ENCODE measurements around the gene CCSER2. TPM values are rescaled to one million over a fixed set of nuclear protein-coding genes. Genes with fewer than 3 reads are reported as not detected.
A peak's percentile ranks its signal among the peaks of the same experiment; 100 is the strongest.

CCSER2 gene
- total RNA-seq, 2 donors from 2014 or later: 29.8 to 38.8 TPM

DNA sequence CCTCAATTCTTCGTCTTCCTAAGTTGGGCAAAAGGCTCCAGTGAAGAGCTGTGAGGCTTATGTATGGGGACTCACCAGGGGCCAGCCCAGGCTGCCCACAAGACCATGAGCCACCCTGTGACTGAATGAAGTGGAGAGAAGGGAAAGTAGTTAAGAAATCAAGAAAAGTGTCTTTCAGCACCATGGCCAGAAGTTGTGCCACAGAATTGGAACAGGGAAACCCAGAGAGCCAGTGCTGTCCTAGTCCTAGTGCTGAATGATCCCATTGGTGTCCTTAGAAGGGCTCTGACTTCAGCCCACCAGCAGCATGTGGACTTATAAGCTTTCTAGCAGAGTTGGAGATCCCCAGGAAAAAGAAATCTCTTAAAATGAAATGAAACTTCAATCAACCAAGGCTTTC, 37.0 kb upstream of the CCSER2 start:
- Mint-ChIP-seq H3K9me3 (no peaks in the 10 kb centered on the region), H3K27me3 (ENCODE audit: insufficient read depth) (no peaks in the 10 kb centered on the region), H3K27ac (no peak overlapping the region), H3K36me3 (ENCODE audit: low read depth) (no peaks in the 10 kb centered on the region), H3K4me1 (peaks cover 25% of the 10 kb centered on the region), H3K4me3 (no peak overlapping the region)
- WGBS, 2 experiments (ENCODE audit: insufficient coverage in 1 of 2, insufficient read length in 1 of 2): 57 to 69% methylated on average over 1 of the region's 1 CpG
- no peak overlapping the region for H3K9ac ChIP-seq (ENCODE audit: extremely low read depth, low read length, poor library complexity, severe bottlenecking)
- no peaks in the 10 kb centered on the region for H3K9me3 ChIP-seq (ENCODE audit: control insufficient read depth, low read length)
- TF ChIP-seq, protein P1, sequence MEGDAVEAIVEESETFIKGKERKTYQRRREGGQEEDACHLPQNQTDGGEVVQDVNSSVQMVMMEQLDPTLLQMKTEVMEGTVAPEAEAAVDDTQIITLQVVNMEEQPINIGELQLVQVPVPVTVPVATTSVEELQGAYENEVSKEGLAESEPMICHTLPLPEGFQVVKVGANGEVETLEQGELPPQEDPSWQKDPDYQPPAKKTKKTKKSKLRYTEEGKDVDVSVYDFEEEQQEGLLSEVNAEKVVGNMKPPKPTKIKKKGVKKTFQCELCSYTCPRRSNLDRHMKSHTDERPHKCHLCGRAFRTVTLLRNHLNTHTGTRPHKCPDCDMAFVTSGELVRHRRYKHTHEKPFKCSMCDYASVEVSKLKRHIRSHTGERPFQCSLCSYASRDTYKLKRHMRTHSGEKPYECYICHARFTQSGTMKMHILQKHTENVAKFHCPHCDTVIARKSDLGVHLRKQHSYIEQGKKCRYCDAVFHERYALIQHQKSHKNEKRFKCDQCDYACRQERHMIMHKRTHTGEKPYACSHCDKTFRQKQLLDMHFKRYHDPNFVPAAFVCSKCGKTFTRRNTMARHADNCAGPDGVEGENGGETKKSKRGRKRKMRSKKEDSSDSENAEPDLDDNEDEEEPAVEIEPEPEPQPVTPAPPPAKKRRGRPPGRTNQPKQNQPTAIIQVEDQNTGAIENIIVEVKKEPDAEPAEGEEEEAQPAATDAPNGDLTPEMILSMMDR (conservative IDR thresholded peaks at IDR 0.05): no peak
- H3K4me1 ChIP-seq (ENCODE audit: control insufficient read depth, insufficient read depth, low read length): peaks cover 4% of the 10 kb centered on the region
- no peak overlapping the region for H3K27ac ChIP-seq (ENCODE audit: low read depth, low read length)
- H3K36me3 ChIP-seq (ENCODE audit: control insufficient read depth, insufficient read depth, low read length): no peaks in the 10 kb centered on the region
- H3K27me3 ChIP-seq (ENCODE audit: control insufficient read depth, insufficient read depth, low read length, poor library complexity, severe bottlenecking): no peaks in the 10 kb centered on the region
- peak; percentile 85 for DNase-seq
- no peak overlapping the region for H3K4me3 ChIP-seq (ENCODE audit: low read length)

DNA sequence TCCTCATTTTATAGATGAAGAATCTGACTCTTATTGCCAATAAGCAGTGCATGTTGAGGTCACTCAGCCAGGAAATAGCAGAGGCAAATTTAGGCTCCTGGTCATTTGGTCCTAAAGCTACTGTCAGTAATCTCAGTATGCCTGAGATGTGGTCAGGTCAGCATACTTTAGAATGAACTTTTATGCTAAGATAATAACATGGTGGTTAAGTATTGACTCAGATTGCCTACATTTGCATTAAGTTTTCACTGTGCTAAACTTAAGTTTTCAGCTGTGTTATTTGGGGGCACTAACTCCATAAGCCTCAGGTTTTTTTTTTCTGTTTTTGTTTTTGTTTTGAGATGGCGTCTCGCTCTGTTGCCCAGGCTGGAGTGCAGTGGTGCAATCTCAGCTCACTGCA, 35.9 kb upstream of the CCSER2 start:
- H3K36me3 ChIP-seq (ENCODE audit: control insufficient read depth, insufficient read depth, low read length): no peaks in the 10 kb centered on the region
- Mint-ChIP-seq H3K27ac (no peak overlapping the region), H3K9me3 (no peaks in the 10 kb centered on the region), H3K4me3 (no peak overlapping the region), H3K4me1 (peaks cover 29% of the 10 kb centered on the region), H3K36me3 (ENCODE audit: low read depth) (no peaks in the 10 kb centered on the region), H3K27me3 (ENCODE audit: insufficient read depth) (no peaks in the 10 kb centered on the region)
- WGBS, 2 experiments (ENCODE audit: insufficient coverage in 1 of 2, insufficient read length in 1 of 2): 100% methylated on average over 2 of the region's 2 CpGs; no CpG with 5 or more reads in 1 of the 2 experiments
- no peak overlapping the region for H3K27ac ChIP-seq (ENCODE audit: low read depth, low read length)
- no peak overlapping the region for H3K4me3 ChIP-seq (ENCODE audit: low read length)
- H3K4me1 ChIP-seq (ENCODE audit: control insufficient read depth, insufficient read depth, low read length): peaks cover 8% of the 10 kb centered on the region
- no peak overlapping the region for H3K9ac ChIP-seq (ENCODE audit: extremely low read depth, low read length, poor library complexity, severe bottlenecking)
- H3K9me3 ChIP-seq (ENCODE audit: control insufficient read depth, low read length): no peaks in the 10 kb centered on the region
- DNase-seq: no peak
- TF ChIP-seq, protein P1 (conservative IDR thresholded peaks at IDR 0.05): no peak
- no peaks in the 10 kb centered on the region for H3K27me3 ChIP-seq (ENCODE audit: control insufficient read depth, insufficient read depth, low read length, poor library complexity, severe bottlenecking)

DNA sequence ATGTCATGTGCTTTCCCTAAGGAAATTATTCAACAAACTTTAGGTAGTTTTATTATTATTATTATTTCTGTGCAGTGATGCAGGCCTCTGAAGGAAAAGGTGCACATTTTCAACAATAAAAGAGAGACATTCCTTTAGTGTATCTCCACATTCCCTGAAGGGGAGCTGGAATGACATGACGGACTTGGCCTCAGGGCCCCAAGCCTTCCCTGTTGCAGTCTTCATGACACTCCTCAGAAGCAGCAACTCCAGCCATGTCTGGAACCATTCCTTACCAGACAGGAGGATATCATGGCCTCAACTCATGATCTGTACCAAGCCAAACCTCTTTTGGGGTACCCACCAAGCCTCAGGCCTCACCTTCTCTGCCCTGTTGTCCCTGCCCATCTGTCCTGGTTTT, 35.2 kb upstream of the CCSER2 start:
- no peaks in the 10 kb centered on the region for H3K27me3 Mint-ChIP-seq (ENCODE audit: insufficient read depth)
- H3K27ac Mint-ChIP-seq: no peak overlapping the region
- H3K9me3 Mint-ChIP-seq: no peaks in the 10 kb centered on the region
- TF ChIP-seq, protein P1 (conservative IDR thresholded peaks at IDR 0.05): no peak
- H3K36me3 Mint-ChIP-seq (ENCODE audit: low read depth): no peaks in the 10 kb centered on the region
- H3K4me1 Mint-ChIP-seq: peaks cover 29% of the 10 kb centered on the region
- H3K9me3 ChIP-seq (ENCODE audit: control insufficient read depth, low read length): no peaks in the 10 kb centered on the region
- H3K36me3 ChIP-seq (ENCODE audit: control insufficient read depth, insufficient read depth, low read length): no peaks in the 10 kb centered on the region
- no peak overlapping the region for H3K9ac ChIP-seq (ENCODE audit: extremely low read depth, low read length, poor library complexity, severe bottlenecking)
- H3K4me1 ChIP-seq (ENCODE audit: control insufficient read depth, insufficient read depth, low read length): peaks cover 8% of the 10 kb centered on the region
- WGBS, 2 experiments (ENCODE audit: insufficient coverage in 1 of 2, insufficient read length in 1 of 2): 91% methylated on average over 1 of the region's 1 CpG; no CpG with 5 or more reads in 1 of the 2 experiments
- no peak overlapping the region for H3K27ac ChIP-seq (ENCODE audit: low read depth, low read length)
- no peak overlapping the region for H3K4me3 ChIP-seq (ENCODE audit: low read length)
- H3K4me3 Mint-ChIP-seq: no peak overlapping the region
- no peaks in the 10 kb centered on the region for H3K27me3 ChIP-seq (ENCODE audit: control insufficient read depth, insufficient read depth, low read length, poor library complexity, severe bottlenecking)
- no peak for DNase-seq
